Measurements from ENCODE around the gene MCU. TPM values are rescaled to one million over a fixed set of nuclear protein-coding genes. Genes with fewer than 3 reads are reported as not detected.

The MCU gene
- total and polyA plus RNA-seq, 2 donors (not counting 1 experiment from before 2014, with no cell fraction given) = 11.7 to 21.1 TPM

GRCh38 chr10:72809006-72809405 lies 117.1 kb downstream of the MCU start:
- DNase-seq = no peak
- TF ChIP-seq EZH2 (IDR thresholded peaks at IDR 0.05; ENCODE audit: borderline replicate concordance, insufficient read depth, low read depth, low read length, poor library complexity, severe bottlenecking) = no peak
- no peak for TF ChIP-seq CTCF (IDR thresholded peaks at IDR 0.05)
- Histone ChIP-seq H3K4me2 (replicated peaks; ENCODE audit: low read depth, low read length, poor library complexity, severe bottlenecking) (no peak overlapping the region), H3K27ac (ENCODE audit: low read length in 2 of 2) (no peak overlapping the region), H3K4me3 (ENCODE audit: control extremely low read depth in 1 of 5, extremely low read depth in 1 of 5, insufficient read depth in 1 of 5, low read depth in 2 of 5, low read length in 4 of 5) (no peak overlapping the region), H3K9me3 (ENCODE audit: control extremely low read depth in 1 of 3, control insufficient read depth in 2 of 3, insufficient read depth in 1 of 3, low read length in 2 of 3) (no peaks in the 10 kb centered on the region), H2AFZ (ENCODE audit: insufficient read depth, low read depth, low read length, poor library complexity, severe bottlenecking) (no peak overlapping the region), H3K4me1 (ENCODE audit: control insufficient read depth in 2 of 2, insufficient read depth in 2 of 2, low read length in 2 of 2) (no peaks in the 10 kb centered on the region), H3K79me2 (ENCODE audit: control insufficient read depth, insufficient read depth, low read length) (no peaks in the 10 kb centered on the region), H4K20me1 (ENCODE audit: control insufficient read depth, insufficient read depth, low read length, poor library complexity, severe bottlenecking) (no peaks in the 10 kb centered on the region), H3K9ac (ENCODE audit: low read length) (no peak overlapping the region), H3K36me3 (replicated peaks in 1 of 2; ENCODE audit: control extremely low read depth in 1 of 2, control insufficient read depth in 1 of 2, extremely low read depth in 1 of 2, insufficient read depth in 2 of 2, low read length in 1 of 2) (no peaks in the 10 kb centered on the region), H3K27me3 (replicated peaks in 1 of 4; ENCODE audit: control extremely low read depth in 1 of 4, control insufficient read depth in 3 of 4, insufficient read depth in 4 of 4, low read length in 3 of 4) (no peaks in the 10 kb centered on the region)
- intact Hi-C loops (cut with micrococcal nuclease) = no loop called here
- WGBS (ENCODE audit: insufficient coverage) = no CpG with 5 or more reads among the region's 1 CpG
- POLR2A ChIA-PET = no interaction called here
- H3K27ac Mint-ChIP-seq = no peak overlapping the region
- no peak overlapping the region for H3K4me3 Mint-ChIP-seq
- CTCF ChIA-PET = no interaction called here
- H3K4me1 Mint-ChIP-seq = peaks cover 2% of the 10 kb centered on the region
- H3K27me3 Mint-ChIP-seq = no peaks in the 10 kb centered on the region
- ATAC-seq (ENCODE audit: low read depth) = no peak
- no peaks in the 10 kb centered on the region for H3K9me3 Mint-ChIP-seq (ENCODE audit: insufficient read depth)

- no peaks in the 10 kb centered on the region for H3K27me3 ChIP-seq (replicated peaks in 1 of 4; ENCODE audit: control extremely low read depth in 1 of 4, control insufficient read depth in 3 of 4, insufficient read depth in 4 of 4, low read length in 3 of 4)
- no peaks in the 10 kb centered on the region for H3K4me1 ChIP-seq (ENCODE audit: control insufficient read depth in 2 of 2, insufficient read depth in 2 of 2, low read length in 2 of 2)
- H4K20me1 ChIP-seq (ENCODE audit: control insufficient read depth, insufficient read depth, low read length, poor library complexity, severe bottlenecking) = no peaks in the 10 kb centered on the region
- Mint-ChIP-seq H3K9me3 (ENCODE audit: insufficient read depth) (no peaks in the 10 kb centered on the region), H3K4me1 (peaks cover 2% of the 10 kb centered on the region), H3K27ac (no peak overlapping the region), H3K4me3 (no peak overlapping the region), H3K27me3 (no peaks in the 10 kb centered on the region)
- H2AFZ ChIP-seq (ENCODE audit: insufficient read depth, low read depth, low read length, poor library complexity, severe bottlenecking) = no peak overlapping the region
- H3K36me3 ChIP-seq (replicated peaks in 1 of 2; ENCODE audit: control extremely low read depth in 1 of 2, control insufficient read depth in 1 of 2, extremely low read depth in 1 of 2, insufficient read depth in 2 of 2, low read length in 1 of 2) = no peaks in the 10 kb centered on the region
- 100% methylated on average over 1 of the region's 5 CpGs for WGBS (ENCODE audit: insufficient coverage)
- ChIA-PET CTCF (no interaction called here), POLR2A (interaction anchor here (0.6 kb wide), 1 partner anchor 1138 kb away, joined by 3 read pairs; no protein-coding TSS in a partner anchor)
- H3K79me2 ChIP-seq (ENCODE audit: control insufficient read depth, insufficient read depth, low read length) = no peaks in the 10 kb centered on the region
- TF ChIP-seq EZH2 (IDR thresholded peaks at IDR 0.05; ENCODE audit: borderline replicate concordance, insufficient read depth, low read depth, low read length, poor library complexity, severe bottlenecking) (no peak), CTCF (IDR thresholded peaks at IDR 0.05) (no peak)
- H3K4me2 ChIP-seq (replicated peaks; ENCODE audit: low read depth, low read length, poor library complexity, severe bottlenecking) = no peak overlapping the region
- DNase-seq (no peak), ATAC-seq (ENCODE audit: low read depth) (no peak)
- H3K9ac ChIP-seq (ENCODE audit: low read length) = no peak overlapping the region
- intact Hi-C loops (cut with micrococcal nuclease) = no loop called here
- H3K27ac ChIP-seq (ENCODE audit: low read length in 2 of 2) = no peak overlapping the region
- H3K9me3 ChIP-seq (ENCODE audit: control extremely low read depth in 1 of 3, control insufficient read depth in 2 of 3, insufficient read depth in 1 of 3, low read length in 2 of 3) = no peaks in the 10 kb centered on the region
- no peak overlapping the region for H3K4me3 ChIP-seq (ENCODE audit: control extremely low read depth in 1 of 5, extremely low read depth in 1 of 5, insufficient read depth in 1 of 5, low read depth in 2 of 5, low read length in 4 of 5)
These were observed 119.0 kb downstream of the MCU start for GRCh38 chr10:72810976-72811375.

All from B cell (primary cell).